ENCODE data around the gene DEAF1. TPM values are rescaled to one million over a fixed set of nuclear protein-coding genes. Genes with fewer than 3 reads are reported as not detected.
A peak's percentile ranks its signal among the peaks of the same experiment; 100 is the strongest.

Gene DEAF1
- total and polyA plus RNA-seq, 9 of the 15 experiments (the other 6 are each of a cell fraction or from before 2014, with no cell fraction given) = 2.0 to 69.1 (median 26.8) TPM

- intact Hi-C loops (cut with micrococcal nuclease) = no loop called here
- Histone ChIP-seq H3K9ac (ENCODE audit: insufficient read depth in 1 of 2, low read depth in 2 of 2, low read length in 2 of 2) (no peak overlapping the region), H2AFZ (ENCODE audit: low read depth, low read length) (no peak overlapping the region), H4K20me1 (replicated peaks; ENCODE audit: control insufficient read depth, insufficient read depth, low read length) (peaks cover 15% of the 10 kb centered on the region; the same call in 1 of the 2 replicates), H3K4me2 (ENCODE audit: insufficient read depth, low read length) (no peak overlapping the region), H3K27me3 (ENCODE audit: control insufficient read depth in 2 of 2, insufficient read depth in 2 of 2, low read length in 2 of 2) (no peaks in the 10 kb centered on the region), H3K79me2 (ENCODE audit: control insufficient read depth, insufficient read depth, low read length) (no peaks in the 10 kb centered on the region), H3K9me1 (ENCODE audit: control insufficient read depth, insufficient read depth, low read length) (no peaks in the 10 kb centered on the region), H3K36me3 (ENCODE audit: control insufficient read depth, insufficient read depth, low read length) (peaks cover 99% of the 10 kb centered on the region), H3K4me3 (no peak overlapping the region), H3K27ac (ENCODE audit: extremely low read depth, low read depth, low read length) (no peak overlapping the region), H3K4me1 (replicated peaks in 1 of 2; ENCODE audit: control insufficient read depth in 2 of 2, insufficient read depth in 2 of 2, low read length in 2 of 2) (peaks cover 0 to 44% of the 10 kb centered on the region in 2 experiments; a peak in 3 of 5 replicates), H3K9me3 (replicated peaks; ENCODE audit: control insufficient read depth, insufficient read depth, low read depth, low read length) (no peaks in the 10 kb centered on the region)
- in situ Hi-C loops (cut with MboI) = no loop called here
- BruUV-seq (replicated peaks) = no TSS peak
- CTCF ChIA-PET (ENCODE audit: low intra/inter-chr PET ratio) = no interaction called here
- ATAC-seq (no peak), FAIRE-seq (no peak), DNase-seq (ENCODE audit: extremely low read depth in 1 of 4, low spot score in 3 of 4) (no peak)
- TF ChIP-seq POLR2G (IDR thresholded peaks at IDR 0.05; ENCODE audit: low read depth, low read length) (peak; percentile 19; the same call in 1 of the 2 replicates), ASH1L (IDR thresholded peaks at IDR 0.05; ENCODE audit: borderline replicate concordance, low read depth, partially characterized antibody) (no peak)
- TF ChIP-seq, protein P1, sequence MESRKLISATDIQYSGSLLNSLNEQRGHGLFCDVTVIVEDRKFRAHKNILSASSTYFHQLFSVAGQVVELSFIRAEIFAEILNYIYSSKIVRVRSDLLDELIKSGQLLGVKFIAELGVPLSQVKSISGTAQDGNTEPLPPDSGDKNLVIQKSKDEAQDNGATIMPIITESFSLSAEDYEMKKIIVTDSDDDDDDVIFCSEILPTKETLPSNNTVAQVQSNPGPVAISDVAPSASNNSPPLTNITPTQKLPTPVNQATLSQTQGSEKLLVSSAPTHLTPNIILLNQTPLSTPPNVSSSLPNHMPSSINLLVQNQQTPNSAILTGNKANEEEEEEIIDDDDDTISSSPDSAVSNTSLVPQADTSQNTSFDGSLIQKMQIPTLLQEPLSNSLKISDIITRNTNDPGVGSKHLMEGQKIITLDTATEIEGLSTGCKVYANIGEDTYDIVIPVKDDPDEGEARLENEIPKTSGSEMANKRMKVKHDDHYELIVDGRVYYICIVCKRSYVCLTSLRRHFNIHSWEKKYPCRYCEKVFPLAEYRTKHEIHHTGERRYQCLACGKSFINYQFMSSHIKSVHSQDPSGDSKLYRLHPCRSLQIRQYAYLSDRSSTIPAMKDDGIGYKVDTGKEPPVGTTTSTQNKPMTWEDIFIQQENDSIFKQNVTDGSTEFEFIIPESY (CRISPR knock-in tag; IDR thresholded peaks at IDR 0.05) = peak; percentile 68
- POLR2A ChIA-PET = interaction anchor here (0.6 to 0.9 kb wide), 5 partner anchors 25 to 198 kb away, joined by 3 read pairs; no protein-coding TSS in a partner anchor
- 94% methylated on average over 24 of the region's 45 CpGs for WGBS (ENCODE audit: insufficient coverage, low coverage, missing lambda C conversion rate)
These were observed 86.9 kb downstream of the DEAF1 start for GRCh38 chr11:607971-608659.
